ENCODE results near the gene ZNF57. TPM values are rescaled to one million over a fixed set of nuclear protein-coding genes. Genes with fewer than 3 reads are reported as not detected.
A peak's percentile ranks its signal among the peaks of the same experiment; 100 is the strongest.

The ZNF57 gene
- total RNA-seq, result 2.2 and 2.6 TPM in 2 replicates

DNA sequence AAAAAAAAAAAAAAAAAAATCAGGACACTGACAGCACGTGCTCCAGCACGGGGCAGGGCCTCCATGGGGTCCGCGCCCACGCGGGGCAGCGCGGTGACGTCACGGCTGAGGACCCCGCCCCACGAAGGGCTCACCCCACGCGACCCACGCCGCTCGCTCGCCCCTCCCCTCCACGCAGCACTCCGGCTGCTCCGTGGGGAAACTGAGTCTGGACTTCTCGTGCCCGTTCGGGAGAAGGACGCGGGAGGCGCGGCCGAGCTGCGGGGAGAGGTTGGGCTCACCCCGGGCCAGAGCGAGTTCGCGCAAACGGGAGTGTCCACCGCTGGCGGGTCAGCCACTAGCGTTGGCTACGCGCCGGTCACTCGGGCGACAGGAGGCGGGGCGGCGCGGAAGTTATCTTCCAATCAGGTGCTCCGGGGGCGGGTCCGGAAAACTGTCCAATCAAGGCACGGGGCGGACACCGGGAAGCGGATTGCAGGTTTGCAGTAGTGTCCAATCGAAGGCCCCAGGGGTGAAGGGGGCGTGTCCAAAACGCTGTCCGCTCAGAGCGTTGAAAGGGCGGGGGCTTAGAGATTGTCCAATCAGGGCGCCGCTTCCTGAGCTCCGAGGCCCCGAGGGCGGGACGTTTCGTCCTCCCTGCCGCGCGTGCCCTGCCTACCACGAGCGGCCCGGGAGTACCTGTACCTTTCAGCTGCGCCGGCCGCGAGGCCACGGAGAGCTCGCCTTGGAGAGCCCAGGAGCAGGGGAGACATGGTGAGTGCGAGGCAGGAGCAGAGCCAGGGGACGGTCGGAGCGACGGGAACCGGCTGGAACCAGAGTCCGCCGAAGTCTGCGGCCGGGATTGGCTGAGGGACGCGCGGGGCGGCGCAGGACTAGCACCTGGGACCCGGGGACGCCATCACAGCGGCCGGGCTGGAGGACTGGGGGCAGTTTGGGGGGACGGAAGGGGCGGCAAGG lies at the start of gene ZNF57:
TSS of gene ZNF57 (plus strand) at position 633 of the 957 bp plus-strand sequence. CDS start at position 751, 118 bp downstream.
- Mint-ChIP-seq H3K27ac (peak within 1 kb of the TSS; percentile 85), H3K4me1 (ENCODE audit: low read depth) (peaks cover 4% of the 10 kb centered on the region), H3K27me3 (ENCODE audit: insufficient read depth) (no peaks in the 10 kb centered on the region), H3K9me3 (peaks cover 19% of the 10 kb centered on the region), H3K36me3 (ENCODE audit: low read depth) (no peaks in the 10 kb centered on the region), H3K4me3 (peak within 1 kb of the TSS; percentile 93)
- peak; percentile 87 for DNase-seq (ENCODE audit: low spot score)
- intact Hi-C loops (cut with micrococcal nuclease), result loop anchor here (1.0 to 2.0 kb wide), 2 partner anchors 50 to 59 kb away; partner anchors contain the start of gene ZNF555

- no peaks in the 10 kb centered on the region for H3K27me3 Mint-ChIP-seq (ENCODE audit: insufficient read depth)
- no peak overlapping the region for H3K27ac Mint-ChIP-seq
- DNase-seq (ENCODE audit: low spot score), result no peak
- H3K4me1 Mint-ChIP-seq (ENCODE audit: low read depth), result no peaks in the 10 kb centered on the region
- intact Hi-C loops (cut with micrococcal nuclease), result no loop called here
- peaks cover 60% of the 10 kb centered on the region for H3K9me3 Mint-ChIP-seq
- H3K36me3 Mint-ChIP-seq (ENCODE audit: low read depth), result peaks cover 26% of the 10 kb centered on the region
- no peak overlapping the region for H3K4me3 Mint-ChIP-seq
Measured at GRCh38 chr19:2852598-2852997, 48.1 kb upstream of the ZNF57 start.

- peaks cover 26% of the 10 kb centered on the region for H3K36me3 Mint-ChIP-seq (ENCODE audit: low read depth)
- H3K4me3 Mint-ChIP-seq, result no peak overlapping the region
- no peaks in the 10 kb centered on the region for H3K4me1 Mint-ChIP-seq (ENCODE audit: low read depth)
- H3K27me3 Mint-ChIP-seq (ENCODE audit: insufficient read depth), result no peaks in the 10 kb centered on the region
- DNase-seq (ENCODE audit: low spot score), result no peak
- intact Hi-C loops (cut with micrococcal nuclease), result no loop called here
- H3K9me3 Mint-ChIP-seq, result peaks cover 60% of the 10 kb centered on the region
- H3K27ac Mint-ChIP-seq, result no peak overlapping the region
Measured at GRCh38 chr19:2853015-2853606, 47.6 kb upstream of the ZNF57 start.

DNA sequence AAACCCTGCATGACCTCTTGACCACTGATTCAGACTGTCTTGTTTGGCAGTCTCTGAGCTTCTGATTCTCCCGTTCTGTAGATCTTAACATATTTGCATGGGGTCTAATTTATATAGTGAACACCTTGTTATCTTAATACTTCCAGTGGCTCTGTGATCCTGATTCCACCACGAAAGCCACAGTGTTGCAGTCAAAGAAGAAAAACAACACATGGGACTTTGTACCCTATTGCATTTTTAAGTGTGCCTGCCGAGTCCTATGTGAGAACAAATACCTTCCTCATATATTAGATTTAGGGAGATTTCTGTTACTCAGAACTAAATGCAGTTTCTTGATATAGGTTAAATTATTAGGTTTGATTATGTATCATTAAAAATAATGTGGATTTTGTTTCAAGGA lies 45.9 kb upstream of the ZNF57 start:
- Mint-ChIP-seq H3K9me3 (peaks cover 66% of the 10 kb centered on the region), H3K36me3 (ENCODE audit: low read depth) (peaks cover 26% of the 10 kb centered on the region), H3K27me3 (ENCODE audit: insufficient read depth) (no peaks in the 10 kb centered on the region), H3K27ac (no peak overlapping the region), H3K4me3 (no peak overlapping the region), H3K4me1 (ENCODE audit: low read depth) (no peaks in the 10 kb centered on the region)
- DNase-seq (ENCODE audit: low spot score), result no peak
- intact Hi-C loops (cut with micrococcal nuclease), result no loop called here

- intact Hi-C loops (cut with micrococcal nuclease), result no loop called here
- Mint-ChIP-seq H3K27me3 (ENCODE audit: insufficient read depth) (no peaks in the 10 kb centered on the region), H3K9me3 (peaks cover 56% of the 10 kb centered on the region), H3K36me3 (ENCODE audit: low read depth) (peaks cover 15% of the 10 kb centered on the region), H3K27ac (no peak overlapping the region), H3K4me1 (ENCODE audit: low read depth) (no peaks in the 10 kb centered on the region), H3K4me3 (no peak overlapping the region)
- DNase-seq (ENCODE audit: low spot score), result no peak
Measured at GRCh38 chr19:2856457-2857050, 44.2 kb upstream of the ZNF57 start.

GRCh38 chr19:2858864-2859263 lies 41.9 kb upstream of the ZNF57 start:
- Mint-ChIP-seq H3K4me3 (no peak overlapping the region), H3K27me3 (ENCODE audit: insufficient read depth) (no peaks in the 10 kb centered on the region), H3K36me3 (ENCODE audit: low read depth) (no peaks in the 10 kb centered on the region), H3K9me3 (peaks cover 41% of the 10 kb centered on the region), H3K4me1 (ENCODE audit: low read depth) (no peaks in the 10 kb centered on the region), H3K27ac (no peak overlapping the region)
- no peak for DNase-seq (ENCODE audit: low spot score)
- intact Hi-C loops (cut with micrococcal nuclease), result no loop called here

DNA sequence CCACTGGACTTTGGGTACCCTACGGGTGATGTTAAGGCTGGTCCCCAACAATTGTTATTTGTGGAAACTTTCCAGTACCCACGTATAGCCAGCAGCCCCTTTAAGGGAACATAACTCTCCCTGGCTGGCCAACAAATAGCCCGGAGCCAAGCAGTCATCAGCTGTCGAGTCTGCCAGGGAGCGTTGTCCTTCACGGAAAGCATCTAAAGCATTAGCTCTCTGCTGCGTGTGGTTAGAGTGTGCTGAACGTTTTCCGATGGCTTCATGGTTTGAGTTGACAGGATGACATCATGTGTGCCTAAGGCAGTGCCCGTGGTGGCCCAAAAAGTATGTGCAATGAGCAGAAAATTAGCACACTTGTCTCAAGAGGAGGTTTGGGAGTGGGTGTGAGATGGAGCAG lies 36.9 kb upstream of the ZNF57 start:
- peaks cover 3% of the 10 kb centered on the region for H3K36me3 Mint-ChIP-seq (ENCODE audit: low read depth)
- no peaks in the 10 kb centered on the region for H3K4me1 Mint-ChIP-seq (ENCODE audit: low read depth)
- peaks cover 40% of the 10 kb centered on the region for H3K9me3 Mint-ChIP-seq
- no peak overlapping the region for H3K27ac Mint-ChIP-seq
- no peak overlapping the region for H3K4me3 Mint-ChIP-seq
- DNase-seq (ENCODE audit: low spot score), result no peak
- H3K27me3 Mint-ChIP-seq (ENCODE audit: insufficient read depth), result no peaks in the 10 kb centered on the region
- intact Hi-C loops (cut with micrococcal nuclease), result no loop called here

DNA sequence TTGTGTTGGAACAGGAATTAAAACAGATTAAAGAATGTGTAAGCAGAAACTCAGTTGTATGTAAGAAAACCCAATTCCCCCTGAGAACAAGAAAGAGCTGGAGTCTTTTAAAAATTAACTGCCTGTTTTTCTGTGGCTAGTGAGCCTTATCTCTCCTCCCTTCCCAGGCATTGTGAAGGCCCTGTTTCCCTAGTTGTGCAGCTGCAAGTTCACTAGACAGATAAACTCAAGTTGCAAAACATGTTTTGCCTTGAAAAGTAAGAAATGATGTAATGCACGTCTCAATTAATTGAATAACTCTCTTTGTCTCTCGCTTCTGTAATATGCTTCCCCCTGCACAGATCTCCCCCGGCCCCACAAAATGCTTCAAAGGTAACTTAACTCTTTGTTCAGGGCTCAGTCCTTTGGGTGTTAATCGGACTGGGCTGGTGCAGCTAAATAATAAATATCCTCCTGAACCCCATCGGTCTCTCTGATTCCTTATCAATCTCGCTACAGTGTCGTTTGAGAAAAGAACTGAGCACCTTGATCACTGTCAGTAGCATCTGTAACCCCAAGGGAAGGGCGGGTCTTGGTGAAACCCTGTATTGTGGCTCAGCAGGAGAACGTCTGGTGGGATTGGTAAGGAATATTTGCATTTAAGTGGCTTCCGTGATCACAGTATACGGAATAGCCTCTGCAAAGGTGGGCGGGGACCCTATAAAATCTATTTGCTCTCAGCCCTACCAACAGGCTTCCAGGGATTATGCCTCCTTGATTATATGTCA lies 35.2 kb upstream of the ZNF57 start:
- H3K36me3 Mint-ChIP-seq (ENCODE audit: low read depth), result peaks cover 3% of the 10 kb centered on the region
- no peak overlapping the region for H3K27ac Mint-ChIP-seq
- no peak overlapping the region for H3K4me3 Mint-ChIP-seq
- DNase-seq (ENCODE audit: low spot score), result no peak
- peaks cover 37% of the 10 kb centered on the region for H3K9me3 Mint-ChIP-seq
- intact Hi-C loops (cut with micrococcal nuclease), result no loop called here
- H3K4me1 Mint-ChIP-seq (ENCODE audit: low read depth), result no peaks in the 10 kb centered on the region
- H3K27me3 Mint-ChIP-seq (ENCODE audit: insufficient read depth), result no peaks in the 10 kb centered on the region

DNA sequence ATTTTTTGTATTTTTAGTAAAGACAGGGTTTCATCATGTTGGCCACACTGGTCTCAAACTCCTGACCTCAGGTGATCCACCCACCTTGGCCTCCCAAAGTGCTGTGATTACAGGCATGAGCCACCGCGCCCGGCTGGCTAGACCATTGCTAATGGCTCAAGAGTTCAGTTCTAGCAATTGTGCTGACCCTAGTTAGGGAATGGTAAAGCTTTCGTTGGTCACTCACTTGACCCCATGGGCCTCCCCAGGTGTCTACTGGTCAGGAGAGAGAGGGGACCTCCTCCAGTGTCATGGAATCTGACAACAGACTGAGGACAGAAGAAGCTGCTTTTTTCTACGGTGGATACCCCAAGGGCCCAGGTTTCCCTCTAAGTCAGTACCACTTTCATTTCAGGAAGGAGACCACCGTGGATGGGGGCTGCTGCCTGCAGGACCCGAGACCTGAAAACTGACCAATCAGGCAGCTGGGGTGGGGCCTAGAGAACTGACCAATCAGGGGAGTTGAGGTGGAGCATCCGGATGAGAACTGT lies 34.2 kb upstream of the ZNF57 start:
- Mint-ChIP-seq H3K9me3 (peaks cover 44% of the 10 kb centered on the region), H3K27ac (no peak overlapping the region), H3K4me3 (no peak overlapping the region), H3K4me1 (ENCODE audit: low read depth) (no peaks in the 10 kb centered on the region), H3K36me3 (ENCODE audit: low read depth) (peaks cover 3% of the 10 kb centered on the region), H3K27me3 (ENCODE audit: insufficient read depth) (no peaks in the 10 kb centered on the region)
- no peak for DNase-seq (ENCODE audit: low spot score)
- intact Hi-C loops (cut with micrococcal nuclease), result no loop called here

GRCh38 chr19:2867025-2867991 lies 33.4 kb upstream of the ZNF57 start, which contains the start of gene ZNF556:
TSS of gene ZNF556 (plus strand) at chr19:2867335. CDS start at chr19:2867422, 87 bp downstream.
- Mint-ChIP-seq H3K9me3 (peaks cover 43% of the 10 kb centered on the region), H3K36me3 (ENCODE audit: low read depth) (peaks cover 3% of the 10 kb centered on the region), H3K4me1 (ENCODE audit: low read depth) (no peaks in the 10 kb centered on the region), H3K27me3 (ENCODE audit: insufficient read depth) (no peaks in the 10 kb centered on the region), H3K4me3 (no peak within 1 kb of the TSS), H3K27ac (no peak within 1 kb of the TSS)
- DNase-seq (ENCODE audit: low spot score), result no peak
- intact Hi-C loops (cut with micrococcal nuclease), result no loop called here

GRCh38 chr19:2869618-2870017 lies 31.1 kb upstream of the ZNF57 start:
- DNase-seq (ENCODE audit: low spot score), result no peak
- H3K36me3 Mint-ChIP-seq (ENCODE audit: low read depth), result peaks cover 3% of the 10 kb centered on the region
- no peak overlapping the region for H3K27ac Mint-ChIP-seq
- H3K9me3 Mint-ChIP-seq, result peaks cover 37% of the 10 kb centered on the region
- intact Hi-C loops (cut with micrococcal nuclease), result no loop called here
- H3K4me3 Mint-ChIP-seq, result no peak overlapping the region
- H3K4me1 Mint-ChIP-seq (ENCODE audit: low read depth), result no peaks in the 10 kb centered on the region
- H3K27me3 Mint-ChIP-seq (ENCODE audit: insufficient read depth), result no peaks in the 10 kb centered on the region
